Activated CD4-positive, alpha-beta T cell treated with anti-CD3 and anti-CD28 coated beads for 36 hours (primary cell): ENCODE data around the gene TK2. TPM values are rescaled to one million over a fixed set of nuclear protein-coding genes. Genes with fewer than 3 reads are reported as not detected.

Experiments
- ATAC-seq: fragments of 200-7000 bp; cut with Tn5 transposase; one replicate; pipeline ENCODE4 v1.10.0; 2021; ENCODE audit warnings: mild to moderate bottlenecking, moderate library complexity
- CTCF ChIA-PET: fragments of 350-600 bp; sonication (Branson Sonifier 250); formaldehyde crosslinking; loops from one replicate; lab custom pipeline; 2021; ENCODE audit warnings: antibody characterized with exemption; lab: Charles Lee
- POLR2A ChIA-PET: fragments of 350-600 bp; sonication (Branson Sonifier 250); formaldehyde crosslinking; loops from one replicate; lab custom pipeline; 2021; ENCODE audit warnings: antibody characterized with exemption, inconsistent platforms; lab: Charles Lee
- DNase-seq: peaks from one replicate; pipeline ENCODE4 v3.0.0-alpha.2; 2020
- H3K27ac Mint-ChIP-seq: one replicate; pipeline ENCODE4 v1.8.0; 2021; ENCODE audit warnings: mixed read lengths
- H3K27me3 Mint-ChIP-seq: one replicate; pipeline ENCODE4 v1.8.0; 2021; ENCODE audit warnings: mixed read lengths
- H3K36me3 Mint-ChIP-seq: one replicate; pipeline ENCODE4 v1.8.0; 2021; ENCODE audit warnings: low read depth, mixed read lengths
- H3K4me1 Mint-ChIP-seq: one replicate; pipeline ENCODE4 v1.8.0; 2021; ENCODE audit warnings: mixed read lengths
- H3K4me3 Mint-ChIP-seq: one replicate; pipeline ENCODE4 v1.8.0; 2021; ENCODE audit warnings: mild to moderate bottlenecking, moderate library complexity, mixed read lengths
- H3K9me3 Mint-ChIP-seq: one replicate; pipeline ENCODE4 v1.8.0; 2021; ENCODE audit warnings: low read depth, mixed read lengths
- intact Hi-C, 2 experiments: fragments of 100-400 bp; cut with DNase I in 1 of 2; cut with micrococcal nuclease in 1 of 2; formaldehyde crosslinking; loops; one replicate each; pipeline versions ENCODE4 v1.14.2 to v1.15.1; 2022 to 2024; cut with DNase I, micrococcal nuclease
- total RNA-seq, 2 experiments: library from RNA; stranded (reverse); gene quantifications; one replicate each; pipeline ENCODE4 v1.2.3, GENCODE V29; 2021

Gene TK2
- total RNA-seq, 2 experiments from 2014 or later: 3.8 to 6.4 TPM

GRCh38 chr16:66481081-66481942 lies 68.6 kb downstream of the TK2 start:
- Mint-ChIP-seq H3K27me3 (no peaks in the 10 kb centered on the region), H3K4me1 (peaks cover 23% of the 10 kb centered on the region), H3K9me3 (no peaks in the 10 kb centered on the region), H3K27ac (no peak overlapping the region), H3K36me3 (no peaks in the 10 kb centered on the region), H3K4me3 (no peak overlapping the region)
- DNase-seq (no peak), ATAC-seq (no peak)
- CTCF ChIA-PET: interaction anchor here (0.8 to 6.1 kb wide), 2 partner anchors 75 to 324 kb away, joined by 3 to 83 read pairs; no protein-coding TSS in a partner anchor
- POLR2A ChIA-PET: no interaction called here
- intact Hi-C loops: no loop called here

DNA sequence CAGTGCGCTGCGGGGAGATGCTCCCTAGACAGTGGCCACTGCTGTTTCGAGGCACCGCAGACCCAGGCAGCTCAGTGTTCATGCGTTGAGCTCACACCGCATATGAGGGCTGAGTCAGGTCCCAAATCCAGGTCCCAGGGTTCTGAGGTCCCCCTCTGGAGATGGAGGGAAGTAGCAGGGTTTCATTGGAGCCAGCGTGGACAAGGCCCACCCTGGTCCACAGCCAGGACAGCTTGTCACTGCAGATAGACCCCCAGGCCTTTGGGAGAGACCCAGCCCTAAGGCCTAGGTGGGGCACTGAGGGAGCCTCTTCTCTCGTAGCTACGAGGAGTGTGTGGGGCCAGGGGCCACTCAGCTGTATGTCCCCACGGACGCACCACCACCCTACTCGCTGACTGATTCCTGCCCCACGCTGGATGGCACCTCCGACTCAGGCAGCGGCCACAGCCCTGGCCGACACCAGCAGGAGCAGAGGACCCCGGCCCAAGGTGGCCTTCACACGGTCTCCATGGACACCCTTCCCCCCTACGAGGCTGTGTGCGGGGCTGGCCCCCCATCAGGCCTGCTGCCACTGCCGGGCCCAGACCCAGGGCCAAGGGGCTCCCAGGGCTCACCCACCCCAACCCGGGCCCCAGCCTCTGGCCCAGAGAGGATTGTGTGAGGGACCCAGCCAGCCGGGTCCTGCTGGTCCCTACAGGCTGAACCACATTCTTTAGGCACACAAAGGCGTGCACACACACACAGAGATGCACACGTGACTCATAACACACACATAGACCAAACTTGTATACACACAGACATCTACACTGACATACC lies 69.4 kb downstream of the TK2 start:
- intact Hi-C loops: no loop called here
- ChIA-PET CTCF (interaction anchor here (0.6 to 6.1 kb wide), 4 partner anchors 28 to 127 kb away, joined by 3 to 83 read pairs (median 4); no protein-coding TSS in a partner anchor), POLR2A (no interaction called here)
- Mint-ChIP-seq H3K9me3 (no peaks in the 10 kb centered on the region), H3K27ac (no peak overlapping the region), H3K27me3 (no peaks in the 10 kb centered on the region), H3K4me1 (peaks cover 23% of the 10 kb centered on the region), H3K36me3 (no peaks in the 10 kb centered on the region), H3K4me3 (no peak overlapping the region)
- ATAC-seq (no peak), DNase-seq (no peak)

DNA sequence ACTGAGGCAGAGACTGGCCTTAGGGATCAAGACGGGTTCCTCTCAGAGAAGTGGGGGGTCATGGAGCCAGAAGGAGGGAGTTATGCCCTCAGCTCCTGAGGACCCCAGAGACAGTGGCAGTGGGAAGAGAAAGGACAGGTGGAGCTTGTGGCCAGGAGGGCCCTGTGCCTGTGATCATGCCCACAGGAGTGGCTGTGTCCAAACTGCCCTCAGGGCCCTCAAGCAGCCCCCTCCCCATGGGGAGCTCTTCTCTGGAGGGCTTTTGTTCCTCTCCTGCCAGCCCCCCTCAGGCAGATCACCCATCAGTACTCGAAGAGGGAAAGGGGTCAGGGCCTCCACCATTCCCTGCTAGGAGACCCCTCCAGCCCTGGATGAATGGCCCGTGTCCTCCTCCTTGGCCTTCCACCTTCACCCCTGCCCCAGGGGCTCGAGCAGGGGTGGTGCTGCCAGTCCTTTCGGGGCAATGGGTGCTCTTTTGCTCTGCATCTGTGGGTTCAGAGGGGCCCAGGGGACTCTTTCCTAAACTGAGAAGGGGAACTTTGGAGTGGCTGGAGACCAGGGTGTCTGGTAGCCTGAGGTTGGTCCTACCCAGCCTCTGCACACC lies 70.2 kb downstream of the TK2 start:
- intact Hi-C loops: loop anchor here (2.0 to 5.0 kb wide), 4 partner anchors 37 to 125 kb away; partner anchors contain the start of genes CKLF (in 1 of the 2) and CMTM3 (in 1 of the 2)
- H3K4me3 Mint-ChIP-seq: no peak overlapping the region
- CTCF ChIA-PET: interaction anchor here (0.6 to 6.1 kb wide), 6 partner anchors 28 to 865 kb away, joined by 3 to 83 read pairs (median 4); no protein-coding TSS in a partner anchor
- H3K36me3 Mint-ChIP-seq: no peaks in the 10 kb centered on the region
- no peak overlapping the region for H3K27ac Mint-ChIP-seq
- ATAC-seq: no peak
- peaks cover 29% of the 10 kb centered on the region for H3K4me1 Mint-ChIP-seq
- POLR2A ChIA-PET: interaction anchor here (0.7 kb wide), 1 partner anchor 8 kb away, joined by 4 read pairs; no protein-coding TSS in a partner anchor
- H3K9me3 Mint-ChIP-seq: no peaks in the 10 kb centered on the region
- no peaks in the 10 kb centered on the region for H3K27me3 Mint-ChIP-seq
- DNase-seq: no peak

DNA sequence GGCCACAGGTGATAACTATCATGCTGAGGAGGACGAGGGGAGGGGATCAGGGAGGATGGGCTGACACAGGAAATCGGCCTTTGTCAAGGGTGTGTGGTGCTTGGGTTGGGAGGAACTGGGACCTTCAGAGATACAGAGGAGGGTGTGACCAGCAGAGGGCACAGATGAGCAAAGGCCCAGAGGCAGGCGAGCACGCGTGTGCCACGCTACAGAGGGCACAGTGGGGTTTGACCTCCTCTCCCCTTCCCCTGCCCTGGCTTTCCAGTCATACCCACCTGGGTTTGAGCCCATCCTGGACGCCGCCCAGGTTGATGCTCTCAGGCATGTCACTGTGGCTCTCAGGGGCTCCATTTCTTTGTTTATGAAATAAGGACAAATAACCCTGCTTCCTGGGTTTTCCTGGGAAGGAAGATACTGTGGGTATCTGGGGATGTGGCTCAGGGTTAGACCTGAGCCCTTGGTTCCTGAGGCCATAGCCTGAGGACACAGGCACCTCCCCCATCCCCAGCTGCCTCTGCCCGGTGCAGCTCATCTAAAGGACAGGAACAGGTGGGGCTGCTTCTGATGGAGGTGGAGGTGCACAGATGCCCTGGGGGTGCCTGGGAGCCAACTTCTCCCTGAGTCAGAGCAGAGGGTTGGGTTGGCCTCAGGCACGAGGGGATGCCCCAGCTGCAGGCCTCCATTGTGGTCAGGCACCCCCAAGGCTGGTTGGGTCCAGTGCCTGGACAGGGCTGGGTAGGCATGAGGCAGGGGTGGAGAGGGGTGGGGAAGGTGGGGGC lies 71.0 kb downstream of the TK2 start:
- no peaks in the 10 kb centered on the region for H3K36me3 Mint-ChIP-seq
- no peaks in the 10 kb centered on the region for H3K9me3 Mint-ChIP-seq
- intact Hi-C loops: loop anchor here (1.0 to 5.0 kb wide), 6 partner anchors 38 to 126 kb away; partner anchors contain the start of genes CKLF (in 1 of the 2) and CMTM3 (in 1 of the 2)
- ATAC-seq: peak; percentile 80
- no peaks in the 10 kb centered on the region for H3K27me3 Mint-ChIP-seq
- peak; percentile 90 for DNase-seq
- no peak overlapping the region for H3K4me3 Mint-ChIP-seq
- ChIA-PET CTCF (interaction anchor here (0.5 to 6.1 kb wide), 8 partner anchors 23 to 864 kb away, joined by 3 to 83 read pairs (median 4); no protein-coding TSS in a partner anchor), POLR2A (no interaction called here)
- peaks cover 34% of the 10 kb centered on the region for H3K4me1 Mint-ChIP-seq
- H3K27ac Mint-ChIP-seq: peak overlapping the region; percentile 71

- ChIA-PET POLR2A (interaction anchor here (1.1 kb wide), 1 partner anchor 10 kb away, joined by 3 read pairs; no protein-coding TSS in a partner anchor), CTCF (interaction anchor here (0.6 to 4.0 kb wide), 11 partner anchors 8 to 131 kb away, joined by 3 to 29 read pairs (median 5); partner anchors contain the start of gene CKLF)
- ATAC-seq (no peak), DNase-seq (no peak)
- no peaks in the 10 kb centered on the region for H3K27me3 Mint-ChIP-seq
- H3K36me3 Mint-ChIP-seq: no peaks in the 10 kb centered on the region
- intact Hi-C loops: loop anchor here in 1 of 2 experiments (5.0 kb wide), 1 partner anchor 40 kb away; no protein-coding TSS in a partner anchor
- no peaks in the 10 kb centered on the region for H3K9me3 Mint-ChIP-seq
- peaks cover 25% of the 10 kb centered on the region for H3K4me1 Mint-ChIP-seq
- no peak overlapping the region for H3K27ac Mint-ChIP-seq
- H3K4me3 Mint-ChIP-seq: no peak overlapping the region
Observed at GRCh38 chr16:66477028-66477515, 72.8 kb downstream of the TK2 start.

GRCh38 chr16:66476328-66477027 lies 73.4 kb downstream of the TK2 start:
- peak; percentile 76 for DNase-seq
- peak; percentile 35 for ATAC-seq
- intact Hi-C loops: loop anchor here in 1 of 2 experiments (5.0 kb wide), 1 partner anchor 41 kb away; no protein-coding TSS in a partner anchor
- no peak overlapping the region for H3K27ac Mint-ChIP-seq
- no peak overlapping the region for H3K4me3 Mint-ChIP-seq
- H3K36me3 Mint-ChIP-seq: no peaks in the 10 kb centered on the region
- H3K9me3 Mint-ChIP-seq: no peaks in the 10 kb centered on the region
- ChIA-PET CTCF (interaction anchor here (0.6 to 4.0 kb wide), 10 partner anchors 9 to 132 kb away, joined by 3 to 29 read pairs (median 4); partner anchors contain the start of gene CKLF), POLR2A (interaction anchor here (0.6 to 1.2 kb wide), 4 partner anchors 10 to 68 kb away, joined by 3 read pairs; no protein-coding TSS in a partner anchor)
- no peaks in the 10 kb centered on the region for H3K27me3 Mint-ChIP-seq
- H3K4me1 Mint-ChIP-seq: peaks cover 25% of the 10 kb centered on the region

DNA sequence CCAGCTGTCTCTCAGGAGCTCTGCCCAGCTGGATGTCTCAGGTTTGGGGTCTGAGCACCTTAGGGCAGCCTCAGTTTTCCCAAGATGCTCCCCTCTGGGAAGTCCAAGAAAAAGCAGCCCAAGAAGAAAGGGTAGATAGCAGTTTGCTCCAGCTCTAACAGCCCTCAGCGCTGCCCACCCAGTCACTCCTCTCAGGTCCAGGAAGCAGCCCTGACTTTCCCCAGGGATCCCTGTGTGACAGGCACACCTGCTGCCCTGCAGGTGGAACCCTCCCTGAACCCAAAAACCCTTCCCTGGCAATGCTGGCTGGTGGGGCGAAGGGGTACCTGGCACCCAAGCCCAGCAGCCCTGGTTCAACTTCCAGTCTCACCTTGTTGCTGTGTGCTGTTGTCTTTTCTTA lies 74.7 kb downstream of the TK2 start:
- Mint-ChIP-seq H3K9me3 (no peaks in the 10 kb centered on the region), H3K36me3 (no peaks in the 10 kb centered on the region), H3K27ac (peak overlapping the region; percentile 68), H3K4me1 (peaks cover 25% of the 10 kb centered on the region), H3K27me3 (no peaks in the 10 kb centered on the region), H3K4me3 (no peak overlapping the region)
- ATAC-seq: no peak
- POLR2A ChIA-PET: interaction anchor here (0.6 to 1.2 kb wide), 3 partner anchors 44 to 90 kb away, joined by 3 to 7 read pairs (median 3); no protein-coding TSS in a partner anchor
- DNase-seq: no peak
- intact Hi-C loops: loop anchor here in 1 of 2 experiments (5.0 kb wide), 1 partner anchor 42 kb away; no protein-coding TSS in a partner anchor
- CTCF ChIA-PET: interaction anchor here (0.7 to 4.0 kb wide), 10 partner anchors 13 to 177 kb away, joined by 3 to 29 read pairs (median 4); no protein-coding TSS in a partner anchor

GRCh38 chr16:66474750-66475199 lies 75.1 kb downstream of the TK2 start:
- no peaks in the 10 kb centered on the region for H3K27me3 Mint-ChIP-seq
- no peak overlapping the region for H3K4me3 Mint-ChIP-seq
- POLR2A ChIA-PET: interaction anchor here (0.5 to 1.1 kb wide), 3 partner anchors 44 to 104 kb away, joined by 3 to 7 read pairs (median 3); no protein-coding TSS in a partner anchor
- intact Hi-C loops: loop anchor here in 1 of 2 experiments (5.0 kb wide), 1 partner anchor 43 kb away; no protein-coding TSS in a partner anchor
- ATAC-seq (peak; percentile 91), DNase-seq (peak; percentile 77)
- CTCF ChIA-PET: interaction anchor here (0.6 to 4.0 kb wide), 11 partner anchors 14 to 193 kb away, joined by 3 to 29 read pairs (median 4); no protein-coding TSS in a partner anchor
- H3K27ac Mint-ChIP-seq: peak overlapping the region; percentile 68
- no peaks in the 10 kb centered on the region for H3K36me3 Mint-ChIP-seq
- peaks cover 25% of the 10 kb centered on the region for H3K4me1 Mint-ChIP-seq
- no peaks in the 10 kb centered on the region for H3K9me3 Mint-ChIP-seq
